Measurements from ENCODE around the gene BPIFB2. TPM values are rescaled to one million over a fixed set of nuclear protein-coding genes. Genes with fewer than 3 reads are reported as not detected.
"Not testable (repeated sequence)": the region's sequence is repeated elsewhere in the genome, so short reads cannot be mapped to it uniquely, and the experiment has no call there.

BPIFB2 gene
- total RNA-seq, 4 donors from 2014 or later: 0.13 to 138 (median 0.15) TPM; not detected in 1

- ATAC-seq: no peak
- Histone ChIP-seq H3K27ac (no peak overlapping the region), H3K9me3 (peaks cover 0 to 31% (median 0%) of the 10 kb centered on the region in 3 donors), H3K36me3 (no peaks in the 10 kb centered on the region), H3K4me3 (no peak overlapping the region), H3K27me3 (peaks cover 2% of the 10 kb centered on the region), H3K4me1 (no peaks in the 10 kb centered on the region)
- no peak for TF ChIP-seq EP300 (IDR thresholded peaks at IDR 0.05)
- TF ChIP-seq CTCF (IDR thresholded peaks at IDR 0.05): no peak
- no peak for TF ChIP-seq POLR2AphosphoS5 (IDR thresholded peaks at IDR 0.05)
- no peak for TF ChIP-seq POLR2A (IDR thresholded peaks at IDR 0.05)
- WGBS, 2 donors (ENCODE audit: low coverage in 1 of 2): 86 to 93% methylated on average over 6 to 9 of the region's 28 CpGs
Observed at GRCh38 chr20:32960849-32961731, 46.4 kb upstream of the BPIFB2 start.

- Histone ChIP-seq H3K27ac (no peak overlapping the region), H3K4me1 (no peaks in the 10 kb centered on the region), H3K4me3 (no peak overlapping the region), H3K9me3 (peaks cover 0 to 21% (median 0%) of the 10 kb centered on the region in 3 donors), H3K27me3 (peaks cover 10% of the 10 kb centered on the region), H3K36me3 (no peaks in the 10 kb centered on the region)
- ATAC-seq: no peak
- WGBS, 2 donors (ENCODE audit: low coverage in 1 of 2): 73% methylated on average over 2 of the region's 5 CpGs; no CpG with 5 or more reads in 1 of the 2 donors
- no peak for TF ChIP-seq POLR2AphosphoS5 (IDR thresholded peaks at IDR 0.05)
- TF ChIP-seq EP300 (IDR thresholded peaks at IDR 0.05): no peak
- no peak for TF ChIP-seq POLR2A (IDR thresholded peaks at IDR 0.05)
- TF ChIP-seq CTCF (IDR thresholded peaks at IDR 0.05): no peak
Observed at GRCh38 chr20:32962053-32962452, 45.5 kb upstream of the BPIFB2 start.

DNA sequence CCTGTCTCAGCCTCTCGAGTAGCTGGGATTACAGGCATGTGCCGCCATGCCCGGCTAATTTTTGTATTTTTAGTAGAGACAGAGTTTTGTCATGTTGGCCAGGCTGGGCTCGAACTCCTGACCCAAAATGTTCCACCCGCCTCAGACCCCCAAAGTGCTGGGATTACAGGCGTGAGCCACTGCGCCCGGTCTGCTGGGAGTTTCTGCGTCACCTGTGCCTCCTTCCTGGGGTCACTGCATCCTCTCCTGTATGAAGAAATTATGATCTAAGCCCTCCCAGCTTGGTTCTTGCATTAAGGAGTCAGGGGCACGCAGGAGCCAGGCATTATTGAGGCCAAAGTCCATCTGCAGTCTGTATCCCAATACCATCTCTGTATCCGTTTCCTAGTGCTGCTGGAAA is 44.9 kb upstream of the BPIFB2 start:
- 40 to 83% methylated on average over 1 to 7 of the region's 11 CpGs for WGBS, 2 donors (ENCODE audit: low coverage in 1 of 2)
- not testable (repeated sequence) for H3K4me1 ChIP-seq, H3K36me3 ChIP-seq

GRCh38 chr20:32963176-32963575 is 44.3 kb upstream of the BPIFB2 start:
- WGBS, 2 donors (ENCODE audit: low coverage in 1 of 2): 82% methylated on average over 3 of the region's 5 CpGs; no CpG with 5 or more reads in 1 of the 2 donors
- Histone ChIP-seq H3K27ac (no peak overlapping the region), H3K4me1 (no peaks in the 10 kb centered on the region), H3K36me3 (no peaks in the 10 kb centered on the region), H3K4me3 (no peak overlapping the region), H3K9me3 (peaks cover 0 to 10% (median 0%) of the 10 kb centered on the region in 3 donors), H3K27me3 (peaks cover 15% of the 10 kb centered on the region)
- no peak for TF ChIP-seq POLR2AphosphoS5 (IDR thresholded peaks at IDR 0.05)
- TF ChIP-seq CTCF (IDR thresholded peaks at IDR 0.05): no peak
- TF ChIP-seq POLR2A (IDR thresholded peaks at IDR 0.05): no peak
- no peak for TF ChIP-seq EP300 (IDR thresholded peaks at IDR 0.05)
- no peak for ATAC-seq

More for the DNA sequence above, 44.9 kb upstream of the BPIFB2 start:
- not testable (repeated sequence) for ATAC-seq, H3K4me3 ChIP-seq, H3K27ac ChIP-seq
- Histone ChIP-seq H3K9me3 (peaks cover 0 to 16% (median 0%) of the 10 kb centered on the region in 3 donors), H3K27me3 (peaks cover 15% of the 10 kb centered on the region)

DNA sequence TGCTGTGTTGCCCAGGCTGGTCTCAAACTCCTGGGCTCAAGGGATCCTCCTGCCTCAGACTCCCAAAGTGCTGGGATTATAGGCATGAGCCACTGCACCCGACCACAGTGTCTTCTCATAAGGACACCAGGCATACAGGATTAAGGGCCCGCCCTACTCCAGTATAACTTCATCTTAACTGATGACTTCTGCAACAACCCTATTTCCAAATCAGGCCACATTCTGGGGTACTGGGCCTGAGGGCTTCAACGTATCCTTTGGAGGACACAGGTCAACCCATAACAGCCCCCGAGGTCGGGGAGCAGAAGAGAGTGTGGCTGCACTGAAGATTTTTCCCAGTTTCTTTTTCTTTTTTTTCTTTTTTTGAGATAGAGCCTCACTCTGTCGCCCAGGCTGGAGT is 42.9 kb upstream of the BPIFB2 start:
- no peak for ATAC-seq
- Histone ChIP-seq H3K9me3 (no peaks in the 10 kb centered on the region), H3K4me1 (no peaks in the 10 kb centered on the region), H3K27ac (no peak overlapping the region), H3K4me3 (no peak overlapping the region), H3K27me3 (peaks cover 15% of the 10 kb centered on the region), H3K36me3 (no peaks in the 10 kb centered on the region)
- TF ChIP-seq EP300 (IDR thresholded peaks at IDR 0.05) (no peak), POLR2AphosphoS5 (IDR thresholded peaks at IDR 0.05) (no peak), CTCF (IDR thresholded peaks at IDR 0.05) (no peak), POLR2A (IDR thresholded peaks at IDR 0.05) (no peak)
- WGBS, 2 donors (ENCODE audit: low coverage in 1 of 2): 86 to 100% methylated on average over 1 to 6 of the region's 6 CpGs
